Large intestine (tissue), 12 donors: ENCODE results near the gene TCF4. TPM values are rescaled to one million over a fixed set of nuclear protein-coding genes. Genes with fewer than 3 reads are reported as not detected.

Experiments used
- DNase-seq, 2 donors: peaks; one replicate each; pipeline versions ENCODE4 v3.0.0 to v3.0.0-alpha.2; 2013
- H3K27ac ChIP-seq: one replicate; pipeline ENCODE4 v1.5.1; 2013; ENCODE audit warnings: low read length
- H3K27me3 ChIP-seq: 2 replicates; pipeline ENCODE4 v1.6.1; 2013; ENCODE audit warnings: low read length; ENCODE audit not compliant: control insufficient read depth, insufficient read depth
- H3K36me3 ChIP-seq: 2 replicates; pipeline ENCODE4 v1.6.1; 2013; ENCODE audit warnings: low read length; ENCODE audit not compliant: control insufficient read depth, insufficient read depth
- H3K4me1 ChIP-seq: one replicate; pipeline ENCODE4 v1.6.1; 2013; ENCODE audit warnings: low read length; ENCODE audit not compliant: control insufficient read depth, insufficient read depth
- H3K4me3 ChIP-seq: one replicate; pipeline ENCODE4 v1.5.1; 2013; ENCODE audit warnings: low read length
- H3K9me3 ChIP-seq: one replicate; pipeline ENCODE4 v1.6.1; 2013; ENCODE audit warnings: mild to moderate bottlenecking, low read depth, low read length, moderate library complexity; ENCODE audit not compliant: control insufficient read depth
- WGBS: methylation state at CpG from one replicate; pipeline ENCODE4 v1.1.5; 2013; ENCODE audit warnings: low lambda C conversion rate; ENCODE audit not compliant: insufficient coverage; 5-methylcytosine and 5-hydroxymethylcytosine counted together
- long read RNA-seq, 11 donors: transcript quantifications; one replicate each; lab custom pipeline, GENCODE V29; 2026
- polyA plus RNA-seq: library from polyadenylated mRNA; unstranded; fragments of 120-200 nt; gene quantifications from one replicate; pipeline ENCODE4 v1.2.1, GENCODE V29; 2013

The TCF4 gene
- 42.5 TPM for polyA plus RNA-seq
- long read RNA-seq, donor 1, partial matches to known transcripts = 0 of 7 reads
- long read RNA-seq, donor 1, other reads (novel, unspliced or antisense) = 0 of 7 reads
- long read RNA-seq, donor 2, full-length matches to known transcripts = 5 of 5 reads
- long read RNA-seq, donor 2, partial matches to known transcripts = 0 of 5 reads
- long read RNA-seq, donor 2, other reads (novel, unspliced or antisense) = 0 of 5 reads
- long read RNA-seq, donor 3 = 0 reads
- long read RNA-seq, donor 4 = 0 reads
- long read RNA-seq, donor 5, partial matches to known transcripts = 0 of 4 reads
- long read RNA-seq, donor 5, other reads (novel, unspliced or antisense) = 0 of 4 reads
- long read RNA-seq, donor 6, partial matches to known transcripts = 0 of 1 reads
- long read RNA-seq, donor 6, other reads (novel, unspliced or antisense) = 0 of 1 reads
- long read RNA-seq, donor 7, full-length matches to known transcripts = 2 of 9 reads
- long read RNA-seq, donor 7, partial matches to known transcripts = 7 of 9 reads
- long read RNA-seq, donor 7, other reads (novel, unspliced or antisense) = 0 of 9 reads
- long read RNA-seq, donor 8, partial matches to known transcripts = 0 of 6 reads
- long read RNA-seq, donor 8, other reads (novel, unspliced or antisense) = 0 of 6 reads
- long read RNA-seq, donor 9, partial matches to known transcripts = 0 of 3 reads
- long read RNA-seq, donor 9, other reads (novel, unspliced or antisense) = 0 of 3 reads
- long read RNA-seq, donor 10, transcript TCF4-204 (13 exons, 2,372 nt) = major isoform, 6 of 8 reads
- long read RNA-seq, donor 10, partial matches to known transcripts = 0 of 8 reads
- long read RNA-seq, donor 10, other reads (novel, unspliced or antisense) = 0 of 8 reads
- long read RNA-seq, donor 11, full-length matches to known transcripts = 8 of 8 reads
- long read RNA-seq, donor 11, partial matches to known transcripts = 0 of 8 reads
- long read RNA-seq, donor 11, other reads (novel, unspliced or antisense) = 0 of 8 reads

DNA sequence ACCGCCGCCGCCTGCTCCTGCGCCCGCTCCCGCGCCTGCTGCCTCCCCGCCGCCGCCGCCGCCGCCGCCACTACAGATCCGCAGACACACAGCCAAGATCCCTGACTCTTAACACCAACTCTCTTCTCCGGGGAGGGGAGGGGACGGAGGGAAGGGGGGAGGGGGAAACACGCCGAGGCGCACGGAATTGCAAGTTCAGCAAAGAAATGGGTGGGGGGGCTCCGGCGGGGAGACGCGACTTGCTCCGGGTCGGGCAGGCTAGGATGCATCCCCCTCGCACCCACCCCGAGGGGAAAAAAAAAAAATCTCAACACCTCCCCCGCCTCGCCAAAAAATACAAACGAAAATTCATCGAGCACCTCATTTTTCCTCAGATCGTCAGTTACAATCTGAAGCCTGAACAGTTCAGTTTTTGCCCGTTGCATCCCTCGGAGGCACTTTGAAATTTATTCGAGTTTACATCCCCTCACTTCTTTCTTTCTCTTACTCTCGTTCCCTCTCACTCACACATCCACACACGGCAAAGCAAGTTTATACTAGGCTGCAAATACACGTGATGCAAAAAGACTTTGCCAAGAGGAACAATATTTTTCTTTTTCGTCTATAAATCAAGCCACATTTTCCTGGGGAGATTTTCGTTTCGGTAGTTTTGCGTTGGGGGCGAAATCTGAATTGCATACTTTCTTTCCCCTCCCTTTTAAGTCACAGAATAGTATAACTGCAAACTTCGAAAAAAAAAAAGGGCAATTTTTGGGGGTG is at the start of gene TCF4:
Gene TCF4 (minus strand): TSS at position 82 of the 759 bp plus-strand sequence. CDS start 1,076 bp downstream, outside the sequence.
- H3K27ac ChIP-seq = peak within 1 kb of the TSS; percentile 68

DNA sequence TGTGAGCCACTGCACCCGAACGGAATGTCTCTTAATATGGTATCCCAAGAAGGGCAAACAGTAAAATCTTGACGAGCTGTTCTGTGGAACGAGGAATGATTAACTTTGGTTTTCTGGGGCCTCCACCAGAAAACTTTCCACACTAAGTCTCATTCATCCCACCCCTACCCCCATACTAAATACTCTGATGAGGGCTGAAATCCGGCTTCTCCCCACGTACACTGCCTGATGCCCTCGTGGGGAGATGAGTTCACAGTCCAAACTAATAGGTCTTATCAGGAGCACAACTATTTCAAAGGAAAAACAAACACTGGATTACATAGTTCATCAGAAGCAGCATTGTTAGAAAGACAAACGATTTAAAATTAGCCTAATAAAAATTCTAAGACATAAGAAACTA is 49.2 kb upstream of the TCF4 start:
- H3K4me1 ChIP-seq = no peaks in the 10 kb centered on the region
- H3K9me3 ChIP-seq = no peaks in the 10 kb centered on the region
- H3K27ac ChIP-seq = no peak overlapping the region
- H3K27me3 ChIP-seq = no peaks in the 10 kb centered on the region
- H3K36me3 ChIP-seq = no peaks in the 10 kb centered on the region
- 25% methylated on average over 1 of the region's 8 CpGs for WGBS
- DNase-seq = peak in 1 of 2 donors; percentile 31
- H3K4me3 ChIP-seq = no peak overlapping the region

More for the DNA sequence above, at the start of gene TCF4:
- no peaks in the 10 kb centered on the region for H3K4me1 ChIP-seq
- H3K27me3 ChIP-seq = peaks cover 13% of the 10 kb centered on the region
- peak within 1 kb of the TSS; percentile 71 for H3K4me3 ChIP-seq
- H3K36me3 ChIP-seq = no peaks in the 10 kb centered on the region
- WGBS = 2% methylated on average over 8 of the region's 46 CpGs
- H3K9me3 ChIP-seq = no peaks in the 10 kb centered on the region
- peak in 1 of 2 donors; percentile 55 for DNase-seq

DNA sequence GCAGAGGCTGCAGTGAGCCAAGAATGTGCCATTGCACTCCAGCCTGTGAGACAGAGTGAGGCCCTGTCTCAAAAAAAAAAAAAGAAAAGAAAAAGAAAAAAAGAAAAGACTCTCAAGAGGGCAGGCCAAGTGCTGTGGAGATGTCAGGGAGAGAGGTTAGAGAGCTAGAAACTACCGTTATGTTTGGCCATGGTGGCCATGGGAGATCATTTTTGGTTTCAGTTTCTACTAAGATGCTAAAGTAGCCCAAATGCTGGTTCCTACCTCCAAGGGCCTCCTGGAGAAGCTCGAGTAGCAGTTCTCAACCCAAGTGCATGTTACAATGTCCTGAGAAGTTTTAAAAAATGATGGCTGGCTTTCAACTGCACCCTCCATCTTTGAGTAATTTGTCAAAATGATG is 47.4 kb upstream of the TCF4 start:
- H3K36me3 ChIP-seq = no peaks in the 10 kb centered on the region
- WGBS = no CpG with 5 or more reads among the region's 2 CpGs
- DNase-seq = no peak

DNA sequence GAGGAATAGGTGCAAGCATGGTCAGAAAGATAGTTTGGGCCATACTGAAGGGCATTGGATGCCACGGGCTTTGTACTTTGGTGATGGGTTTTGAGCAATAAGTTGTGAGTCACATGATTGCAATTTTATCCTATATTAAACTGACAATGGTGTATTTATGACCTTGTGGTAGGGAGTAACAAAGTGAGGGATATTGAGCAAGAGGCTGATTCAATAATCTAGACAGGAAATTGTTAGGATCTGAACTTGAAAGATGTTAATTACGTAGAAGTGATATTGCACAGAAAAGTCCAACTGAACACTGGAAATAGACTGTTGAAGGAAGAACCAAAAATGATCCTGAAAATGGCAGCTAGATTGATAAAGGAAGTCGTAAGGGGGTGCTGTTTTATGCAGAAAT is 46.6 kb upstream of the TCF4 start:
- H3K4me3 ChIP-seq = no peak overlapping the region
- no peaks in the 10 kb centered on the region for H3K27me3 ChIP-seq
- H3K36me3 ChIP-seq = no peaks in the 10 kb centered on the region
- H3K27ac ChIP-seq = no peak overlapping the region
- WGBS = 75% methylated on average over 2 of the region's 3 CpGs
- DNase-seq = peak in 1 of 2 donors; percentile 18
- H3K4me1 ChIP-seq = no peaks in the 10 kb centered on the region
- no peaks in the 10 kb centered on the region for H3K9me3 ChIP-seq

More for the DNA sequence above, 47.4 kb upstream of the TCF4 start:
- H3K4me3 ChIP-seq = no peak overlapping the region
- no peaks in the 10 kb centered on the region for H3K4me1 ChIP-seq
- no peak overlapping the region for H3K27ac ChIP-seq
- no peaks in the 10 kb centered on the region for H3K9me3 ChIP-seq
- H3K27me3 ChIP-seq = no peaks in the 10 kb centered on the region

DNA sequence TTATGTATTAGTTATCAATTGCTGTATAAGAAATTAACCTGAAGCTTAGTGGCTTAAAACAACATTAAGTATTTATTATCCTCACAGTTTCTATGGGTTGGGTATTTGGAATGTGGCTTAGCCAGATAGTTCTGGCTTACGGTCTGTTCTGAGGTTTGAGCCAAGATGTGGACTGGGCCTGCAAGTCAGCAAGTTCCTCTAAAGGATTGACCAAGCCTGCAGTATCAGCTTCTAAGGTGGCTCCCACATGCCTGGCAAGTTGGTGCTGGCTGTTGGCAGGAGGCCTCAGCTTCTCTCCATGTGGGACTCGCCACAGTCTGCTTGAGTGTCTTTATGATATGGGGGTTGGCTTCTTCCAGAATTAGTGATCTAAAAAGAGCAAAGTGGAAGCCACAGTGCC is 45.0 kb upstream of the TCF4 start:
- H3K9me3 ChIP-seq = no peaks in the 10 kb centered on the region
- H3K4me1 ChIP-seq = no peaks in the 10 kb centered on the region
- no peak for DNase-seq
- H3K27ac ChIP-seq = no peak overlapping the region
- H3K27me3 ChIP-seq = no peaks in the 10 kb centered on the region
- H3K36me3 ChIP-seq = no peaks in the 10 kb centered on the region
- no CpG with 5 or more reads among the region's 2 CpGs for WGBS
- no peak overlapping the region for H3K4me3 ChIP-seq

DNA sequence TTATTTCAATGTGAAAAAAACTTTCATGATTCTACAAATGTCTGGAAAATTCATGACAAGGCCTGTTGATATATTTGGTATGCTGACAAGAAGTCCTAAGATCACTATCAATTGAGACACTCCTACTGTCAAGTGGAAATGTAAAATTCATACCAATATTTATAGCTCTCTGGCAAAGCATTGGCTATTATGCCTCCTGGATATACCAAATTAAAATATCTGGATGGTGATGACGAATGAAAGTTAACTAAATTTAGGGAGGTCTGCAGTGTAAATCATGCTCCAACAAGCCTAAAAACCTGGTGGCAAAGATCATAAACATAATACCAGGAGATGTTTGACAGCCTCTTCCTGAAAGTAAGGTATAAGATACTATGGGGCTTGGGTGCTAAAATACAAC is 41.1 kb upstream of the TCF4 start:
- Histone ChIP-seq H3K36me3 (no peaks in the 10 kb centered on the region), H3K27ac (no peak overlapping the region), H3K9me3 (no peaks in the 10 kb centered on the region), H3K4me1 (no peaks in the 10 kb centered on the region), H3K4me3 (no peak overlapping the region), H3K27me3 (no peaks in the 10 kb centered on the region)
- 100% methylated on average over 1 of the region's 1 CpG for WGBS
- no peak for DNase-seq

DNA sequence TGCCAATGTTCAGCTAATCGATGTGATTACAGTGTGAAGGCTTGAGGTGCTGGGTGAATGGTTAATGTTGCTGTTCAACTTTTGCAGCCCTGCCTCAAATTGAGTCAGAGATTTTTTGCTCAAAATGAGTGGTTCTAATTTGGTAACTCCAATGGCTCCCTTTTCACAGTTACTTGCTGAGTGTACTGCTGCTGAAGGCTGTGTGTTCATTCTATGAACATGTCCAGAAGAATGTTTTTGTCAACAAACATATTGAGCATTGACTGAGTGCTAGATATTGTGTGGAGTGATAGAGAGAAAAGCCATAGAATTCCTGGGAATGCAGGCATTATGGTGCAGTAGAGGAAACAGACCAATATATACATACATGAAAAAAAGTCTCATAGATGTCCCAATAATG is 39.0 kb upstream of the TCF4 start:
- Histone ChIP-seq H3K27ac (no peak overlapping the region), H3K36me3 (no peaks in the 10 kb centered on the region), H3K4me3 (no peak overlapping the region), H3K9me3 (no peaks in the 10 kb centered on the region), H3K4me1 (no peaks in the 10 kb centered on the region), H3K27me3 (no peaks in the 10 kb centered on the region)
- no peak for DNase-seq
- no CpG with 5 or more reads among the region's 1 CpG for WGBS

DNA sequence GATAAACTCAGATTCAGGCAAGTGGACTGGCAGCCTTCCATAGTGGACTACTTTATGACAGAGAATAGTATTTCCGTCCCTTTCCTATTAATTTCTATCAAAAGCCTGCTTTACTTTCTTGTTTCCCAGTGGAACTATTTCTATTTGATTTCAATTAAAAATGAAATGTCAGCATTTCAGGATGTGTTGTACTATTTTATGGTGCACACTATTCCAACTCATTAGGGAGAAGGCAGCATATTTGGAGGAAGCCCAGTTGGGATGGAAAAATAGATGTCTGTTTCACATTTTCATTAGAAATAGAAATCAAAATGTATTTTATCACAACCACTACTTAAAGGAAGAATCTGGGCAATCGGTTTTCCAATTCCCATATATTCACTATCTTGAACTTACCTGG is 37.9 kb upstream of the TCF4 start:
- Histone ChIP-seq H3K27me3 (no peaks in the 10 kb centered on the region), H3K4me3 (no peak overlapping the region), H3K4me1 (no peaks in the 10 kb centered on the region), H3K36me3 (no peaks in the 10 kb centered on the region), H3K27ac (no peak overlapping the region), H3K9me3 (no peaks in the 10 kb centered on the region)
- WGBS = 100% methylated on average over 1 of the region's 2 CpGs
- no peak for DNase-seq

DNA sequence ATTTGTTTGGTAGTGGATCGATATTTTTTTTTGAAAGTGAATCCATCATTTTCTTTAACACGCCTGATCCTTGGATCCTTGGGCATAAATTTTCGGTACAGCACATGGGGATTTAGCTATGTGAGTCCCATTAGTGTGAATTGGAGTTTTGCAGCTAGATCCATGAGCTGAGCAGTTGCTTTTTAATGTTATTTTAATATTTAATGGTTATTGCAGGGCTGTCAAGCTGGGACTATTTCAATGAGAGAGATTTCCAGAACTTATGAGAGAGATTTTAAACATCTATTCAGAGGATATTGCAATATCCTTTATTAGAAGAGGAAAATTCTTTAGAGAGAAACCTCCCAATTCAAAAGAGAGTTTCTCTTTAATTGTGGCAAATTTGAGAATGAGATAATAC is 35.6 kb upstream of the TCF4 start:
- Histone ChIP-seq H3K36me3 (no peaks in the 10 kb centered on the region), H3K27ac (no peak overlapping the region), H3K27me3 (no peaks in the 10 kb centered on the region), H3K4me1 (no peaks in the 10 kb centered on the region), H3K4me3 (no peak overlapping the region), H3K9me3 (no peaks in the 10 kb centered on the region)
- DNase-seq = no peak
- WGBS = 100% methylated on average over 2 of the region's 3 CpGs

DNA sequence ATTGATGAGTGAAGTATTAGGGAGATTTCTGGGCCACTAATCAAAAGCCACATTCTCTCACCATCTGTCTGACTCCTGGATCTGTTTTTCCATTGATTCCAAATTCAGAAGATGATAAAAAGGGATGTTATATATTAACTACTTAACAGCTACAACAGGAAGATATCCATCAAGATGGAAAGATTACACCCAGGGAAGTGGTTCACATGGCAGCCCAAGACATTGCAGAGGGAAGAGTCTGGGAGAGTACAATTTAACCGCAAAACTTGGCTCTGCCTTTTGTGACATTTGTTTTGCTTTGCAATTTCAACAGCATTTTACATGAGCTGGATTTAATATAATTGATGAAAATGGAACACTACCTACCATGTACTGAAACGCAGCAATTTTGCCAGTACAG is 22.5 kb upstream of the TCF4 start:
- Histone ChIP-seq H3K4me1 (no peaks in the 10 kb centered on the region), H3K27ac (no peak overlapping the region), H3K4me3 (no peak overlapping the region), H3K27me3 (no peaks in the 10 kb centered on the region), H3K9me3 (no peaks in the 10 kb centered on the region), H3K36me3 (no peaks in the 10 kb centered on the region)
- no peak for DNase-seq
- no CpG with 5 or more reads among the region's 2 CpGs for WGBS
